ENCODE results near the gene HIVEP3.

GRCh38 chr1:41908288-41908895 is 10.3 kb downstream of the HIVEP3 start:
- TF ChIP-seq CTCF (conservative IDR thresholded peaks at IDR 0.05; ENCODE audit: low read length) (no peak), EZH2phosphoT487 (IDR thresholded peaks at IDR 0.05; ENCODE audit: borderline replicate concordance) (no peak)

All from Loucy (cell line).